Dedifferentiated amniotic fluid mesenchymal stem cell (primary cell): Measurements from ENCODE around the gene TSG101.

Experiments used
- DNase-seq: peaks from one replicate; pipeline ENCODE4 v3.0.0-alpha.2; 2016; ENCODE audit errors: extremely low spot score

The TSG101 gene

GRCh38 chr11:18493310-18493709, 33.4 kb downstream of the TSG101 start:
- no peak for DNase-seq

DNA sequence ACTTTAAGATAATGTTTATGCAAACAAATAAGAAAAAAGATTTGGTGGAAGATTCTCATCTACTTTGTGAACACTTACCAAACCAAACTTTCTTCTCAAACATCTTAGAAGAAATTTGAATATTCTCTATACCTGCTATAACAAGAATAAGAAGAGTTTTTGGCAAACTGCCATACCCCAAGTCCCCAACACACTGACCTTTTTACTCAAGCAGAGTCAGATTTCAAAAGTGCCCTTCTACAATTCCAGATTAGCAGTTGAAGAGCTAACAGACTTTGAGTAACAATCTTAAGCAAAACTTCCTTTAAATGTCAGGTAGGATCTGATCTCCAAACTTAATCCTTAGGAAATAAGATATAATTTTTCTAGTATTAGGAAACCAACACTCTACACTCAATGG, 33.9 kb downstream of the TSG101 start:
- no peak for DNase-seq

- no peak for DNase-seq
These were observed 34.8 kb downstream of the TSG101 start for GRCh38 chr11:18491924-18492323.

GRCh38 chr11:18490736-18491485, 35.8 kb downstream of the TSG101 start:
- no peak for DNase-seq

DNA sequence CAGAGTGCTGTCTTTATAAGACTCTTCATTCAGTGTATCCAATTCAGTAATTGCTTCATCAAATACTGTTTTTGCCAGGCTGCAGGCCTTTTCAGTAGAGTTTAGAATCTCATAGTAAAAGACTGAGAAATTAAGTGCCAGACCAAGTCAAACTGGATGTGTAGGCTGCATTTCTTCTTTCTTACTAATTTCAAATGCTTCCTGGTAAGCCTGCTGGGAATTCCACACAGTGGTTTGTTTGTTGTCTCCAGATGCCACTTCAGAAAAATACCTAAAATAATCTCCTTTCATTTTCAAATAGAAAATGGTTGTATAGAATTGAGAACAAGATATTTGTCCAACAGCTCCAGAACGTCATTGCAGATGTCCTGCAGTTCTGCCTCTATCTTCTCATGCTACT, 36.4 kb downstream of the TSG101 start:
- no peak for DNase-seq

DNA sequence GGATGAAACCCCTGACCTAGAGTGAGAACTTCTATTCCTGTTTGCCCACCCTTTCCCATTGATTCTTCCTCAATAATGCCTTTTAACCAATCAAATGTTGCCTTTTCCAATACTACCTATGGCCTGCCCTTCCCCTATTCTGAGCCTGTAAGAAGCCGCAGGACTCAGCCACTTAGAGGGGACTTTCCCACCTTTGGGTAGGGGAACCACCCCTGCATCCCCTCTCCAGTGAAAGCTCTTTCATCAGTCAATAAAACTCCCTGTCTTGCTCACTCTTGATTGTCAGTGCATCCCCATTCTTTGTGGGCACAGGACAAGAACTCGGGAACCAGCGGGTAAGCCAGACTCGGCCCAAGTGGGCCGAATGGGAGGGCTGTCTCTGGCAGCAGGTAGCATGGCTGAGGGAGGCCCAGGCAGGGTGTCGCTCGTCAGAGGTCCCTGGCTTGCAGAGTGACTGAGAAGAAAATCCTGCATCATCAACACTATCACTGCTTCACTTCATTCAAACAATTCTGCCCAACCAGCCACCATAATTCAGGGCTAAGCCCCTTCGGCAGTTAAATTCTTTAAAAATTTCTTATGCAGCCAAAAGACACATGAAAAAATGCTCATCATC, 40.7 kb downstream of the TSG101 start:
- DNase-seq: no peak

GRCh38 chr11:18479063-18479462, 47.7 kb downstream of the TSG101 start:
- DNase-seq: no peak

DNA sequence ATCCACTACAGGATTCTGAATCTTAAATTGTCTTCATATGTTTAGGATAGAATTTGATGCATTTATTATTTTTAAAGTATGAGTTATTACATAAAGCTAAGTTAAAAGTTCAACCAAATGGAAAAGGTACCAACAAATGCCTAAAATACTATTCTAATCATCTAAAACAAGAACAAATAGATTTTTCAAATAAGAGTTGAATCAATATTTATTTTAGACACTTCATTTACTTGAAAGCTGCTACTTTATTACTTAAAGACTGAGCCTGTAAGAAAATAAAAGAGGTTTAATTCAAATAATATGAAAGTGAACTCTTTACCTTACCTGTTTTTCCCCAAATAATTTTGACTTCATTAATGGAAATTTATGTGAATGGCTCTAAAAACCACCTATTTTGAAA, 54.2 kb downstream of the TSG101 start:
- DNase-seq: no peak

- DNase-seq: no peak
These were observed 54.7 kb downstream of the TSG101 start for GRCh38 chr11:18471995-18472394.

- no peak for DNase-seq
These were observed 57.8 kb downstream of the TSG101 start for GRCh38 chr11:18468961-18469360.

GRCh38 chr11:18468059-18468458, 58.7 kb downstream of the TSG101 start:
- no peak for DNase-seq

DNA sequence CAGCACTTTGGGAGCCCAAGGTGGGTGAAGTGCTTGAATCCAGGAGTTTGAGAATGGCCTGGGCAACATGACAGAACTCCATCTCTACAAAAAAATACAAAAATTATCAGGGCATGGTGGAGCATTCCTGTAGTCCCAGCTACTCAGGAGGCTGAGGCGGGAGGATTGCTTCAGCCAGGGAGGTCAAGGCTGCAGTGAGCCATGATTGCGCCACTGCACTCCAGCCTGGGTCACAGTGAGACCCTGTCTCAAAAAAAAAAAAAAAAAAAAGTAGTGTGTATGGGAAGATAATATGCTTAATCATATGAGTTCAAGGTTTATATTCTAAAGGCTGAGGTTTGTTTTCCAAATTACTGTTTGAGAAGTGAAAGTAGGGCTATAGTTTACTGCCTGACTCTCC, 60.3 kb downstream of the TSG101 start:
- DNase-seq: no peak

DNA sequence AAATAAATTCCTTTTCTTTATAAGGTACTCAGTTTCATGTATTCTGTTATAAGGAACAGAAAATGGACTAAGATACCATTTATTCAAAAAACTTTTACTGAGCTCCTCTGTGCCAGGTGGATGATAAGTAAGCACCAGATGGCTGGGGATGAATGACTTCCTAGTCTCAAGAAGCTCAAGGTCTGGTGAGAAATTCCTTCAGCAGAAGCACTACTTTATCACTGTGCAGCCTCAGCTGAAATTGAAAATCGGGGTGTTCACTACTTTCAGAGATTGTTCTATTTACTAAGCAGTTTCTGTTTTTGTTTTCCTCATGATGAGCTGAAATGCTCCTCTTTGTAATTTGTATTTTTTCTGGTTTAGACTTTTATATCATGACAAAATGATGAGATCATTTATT, 63.3 kb downstream of the TSG101 start:
- no peak for DNase-seq

DNA sequence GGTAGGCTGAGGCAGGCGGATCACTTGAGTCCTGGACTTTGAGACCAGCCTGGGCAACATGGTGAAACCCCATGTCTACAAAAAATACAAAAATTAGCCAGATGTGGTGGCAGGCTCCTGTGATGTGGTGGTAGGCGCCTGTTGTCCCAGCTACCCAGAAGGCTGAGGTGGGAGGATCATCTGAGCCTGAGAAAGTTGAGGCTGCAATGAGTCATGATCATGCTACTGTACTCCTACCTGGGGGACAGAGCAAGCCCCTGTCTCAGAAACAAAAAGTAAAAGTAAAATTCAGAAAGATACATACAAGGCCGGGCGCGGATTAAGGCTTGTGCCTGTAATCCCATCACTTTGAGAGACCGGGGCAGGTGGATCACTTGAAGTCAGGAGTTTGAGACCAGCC, 64.8 kb downstream of the TSG101 start:
- DNase-seq: no peak

DNA sequence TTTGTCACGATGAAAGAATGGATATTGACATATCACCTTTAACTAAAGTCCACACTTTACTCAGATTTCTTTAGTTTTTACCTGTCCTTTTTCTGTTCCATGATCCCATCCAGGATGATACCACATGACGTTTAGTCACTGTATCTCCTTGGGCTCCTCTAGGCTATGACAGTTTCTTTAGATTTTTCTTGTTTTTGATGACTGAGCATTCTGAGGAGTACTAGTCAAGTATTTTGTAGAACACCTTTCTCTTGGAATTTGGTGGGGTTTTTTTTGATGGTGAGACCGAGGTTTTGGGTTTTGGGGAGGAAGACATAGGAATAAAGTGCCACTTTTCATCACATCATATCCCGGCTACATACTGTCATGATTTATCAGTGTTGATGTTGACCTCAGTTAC, 67.1 kb downstream of the TSG101 start:
- DNase-seq: no peak

DNA sequence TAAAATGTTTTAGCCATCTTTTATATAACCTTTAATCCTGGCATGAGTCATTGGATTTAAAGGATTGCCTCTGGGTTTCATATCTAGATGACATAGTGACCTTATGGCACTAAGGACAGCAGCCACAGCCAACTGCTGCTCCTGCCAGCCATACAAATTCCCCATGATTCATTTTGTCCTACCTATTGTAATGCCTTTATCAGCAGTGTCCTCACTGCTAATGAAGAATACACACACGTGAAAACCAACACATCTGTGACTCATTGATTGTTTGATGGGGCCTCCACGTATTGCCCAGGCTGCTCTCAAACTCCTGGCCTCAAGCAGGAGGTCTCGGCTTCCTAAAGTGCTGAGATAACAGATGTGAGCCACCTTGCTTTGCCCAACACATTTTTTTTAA, 69.3 kb downstream of the TSG101 start:
- no peak for DNase-seq

DNA sequence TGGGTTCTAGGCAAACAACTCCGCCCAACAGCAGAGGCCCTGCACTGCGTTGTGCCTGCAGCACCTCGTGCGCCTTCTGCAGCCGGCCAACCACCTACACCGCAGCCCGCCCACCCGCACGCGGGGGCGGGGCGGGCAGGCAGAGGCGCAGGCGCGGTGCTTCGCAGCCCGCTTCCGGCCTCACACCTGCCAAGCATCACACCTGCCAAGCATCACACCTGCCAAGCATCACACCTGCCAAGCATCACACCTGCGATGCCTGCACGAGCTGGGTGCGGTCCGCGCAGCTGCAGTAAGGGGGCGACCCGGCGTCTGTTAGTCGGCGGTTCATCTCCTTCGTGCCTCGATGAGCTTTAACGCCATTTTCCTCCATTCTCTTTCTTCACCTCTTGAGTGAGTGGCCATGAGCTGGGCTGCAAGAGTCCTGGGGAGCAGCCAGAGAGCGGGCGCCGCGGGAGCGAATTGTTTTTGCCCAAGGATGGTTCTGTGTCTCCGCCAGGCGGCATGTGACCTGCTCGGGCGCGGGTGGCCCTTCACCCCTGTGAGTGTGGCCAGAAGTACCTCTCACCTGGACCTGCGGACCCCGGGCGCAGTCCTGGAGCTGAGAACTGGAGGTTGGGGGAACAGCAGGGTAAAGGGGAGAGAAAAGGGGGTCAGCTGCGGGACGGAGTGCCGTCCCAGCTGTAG, 70.9 kb downstream of the TSG101 start, which contains the start of gene LDHAL6A:
Gene LDHAL6A, plus strand, starts transcription at position 171 of the 687 bp plus-strand sequence. CDS start 825 bp downstream, outside the sequence.
- DNase-seq: no peak

DNA sequence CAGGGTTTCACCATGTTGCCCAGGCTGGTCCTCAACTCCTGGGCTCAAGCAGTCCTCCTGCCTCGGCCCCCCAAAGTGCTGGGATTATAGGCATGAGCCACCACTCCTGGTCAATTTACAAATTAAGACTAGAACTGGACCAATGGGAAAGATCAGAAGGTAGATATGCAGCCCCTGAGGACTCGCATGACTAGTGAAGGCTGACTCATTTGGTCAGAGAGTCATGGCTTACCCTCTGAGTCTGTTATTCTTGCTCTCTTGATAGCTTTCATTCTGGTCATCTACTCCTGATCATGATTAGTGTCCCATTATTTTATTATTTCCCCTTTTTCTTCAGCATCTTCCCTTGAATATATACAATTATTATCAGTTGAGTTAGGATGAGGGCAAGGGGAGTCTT, 73.8 kb downstream of the TSG101 start:
- DNase-seq: no peak

- no peak for DNase-seq
These were observed 77.5 kb downstream of the TSG101 start for GRCh38 chr11:18449251-18449650.

DNA sequence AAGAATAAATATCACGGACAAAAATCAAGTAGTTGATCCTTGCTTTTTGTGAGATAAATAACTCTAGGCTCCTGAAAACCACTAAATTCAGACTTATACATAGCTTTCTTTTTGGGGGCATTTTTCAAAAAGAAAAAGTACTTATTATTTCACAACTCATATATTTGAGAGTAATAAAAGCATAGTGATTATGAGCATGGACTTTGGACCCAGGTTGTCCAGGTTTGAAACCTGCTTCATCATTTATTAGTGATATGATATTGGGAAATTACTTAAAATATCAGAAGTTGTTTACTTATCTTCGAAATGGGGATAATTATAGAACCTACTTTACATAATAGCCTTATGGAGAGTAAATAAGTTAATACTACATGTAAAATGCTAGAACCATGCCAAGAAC, 88.1 kb downstream of the TSG101 start:
- no peak for DNase-seq
